CD4-positive, alpha-beta T cell treated with Interleukin-21 for 1 hour (primary cell): ENCODE data around the gene DRAM1.
"Not testable (repeated sequence)": the region's sequence is repeated elsewhere in the genome, so short reads cannot be mapped to it uniquely, and the experiment has no call there.

Experiments
- DNase-seq: peaks from one replicate; pipeline ENCODE4 v3.0.0-alpha.2; 2020

Gene DRAM1

DNA sequence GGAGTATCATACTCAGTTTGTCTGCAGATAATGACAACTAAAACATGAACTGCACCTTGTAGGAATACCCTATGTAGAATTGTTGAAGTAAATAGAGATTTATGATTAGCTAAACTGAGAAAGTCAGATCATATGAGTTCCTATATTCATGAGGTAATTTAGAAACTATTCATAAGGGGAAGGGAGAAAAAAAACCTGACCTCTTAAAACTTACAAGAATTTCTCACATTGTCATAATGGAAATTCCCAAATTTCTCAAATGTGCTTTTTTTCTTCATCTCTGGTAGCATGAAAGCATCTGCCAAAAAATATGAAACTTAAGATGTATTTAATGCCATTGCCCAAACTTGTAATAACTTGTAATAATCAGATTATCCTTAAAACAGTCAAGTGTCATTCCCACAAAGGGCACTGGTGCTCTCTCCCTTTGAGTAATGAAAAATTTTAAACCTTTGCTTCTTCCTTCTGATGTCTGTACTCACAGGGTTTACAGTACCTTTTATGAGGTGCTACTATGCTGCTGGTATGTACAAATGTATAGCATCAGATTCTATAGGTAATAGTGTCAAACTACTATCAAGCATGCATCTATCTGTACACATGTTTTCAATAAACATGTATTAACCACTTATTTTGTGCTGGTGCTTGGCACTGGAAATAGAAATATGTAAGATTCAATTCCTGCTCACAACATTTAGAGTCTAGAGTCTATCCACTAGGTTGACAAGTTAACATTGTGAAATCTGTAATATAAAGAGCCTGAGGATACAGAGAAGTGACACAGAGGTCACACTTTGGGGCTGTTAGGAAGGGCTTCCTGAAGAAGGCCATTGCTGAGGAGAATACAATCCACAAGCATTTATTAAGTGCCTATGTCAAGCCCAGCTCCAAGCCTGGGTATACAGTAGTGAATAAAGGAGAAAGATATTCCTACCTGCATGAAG lies 17.4 kb upstream of the DRAM1 start:
- DNase-seq = no peak

DNA sequence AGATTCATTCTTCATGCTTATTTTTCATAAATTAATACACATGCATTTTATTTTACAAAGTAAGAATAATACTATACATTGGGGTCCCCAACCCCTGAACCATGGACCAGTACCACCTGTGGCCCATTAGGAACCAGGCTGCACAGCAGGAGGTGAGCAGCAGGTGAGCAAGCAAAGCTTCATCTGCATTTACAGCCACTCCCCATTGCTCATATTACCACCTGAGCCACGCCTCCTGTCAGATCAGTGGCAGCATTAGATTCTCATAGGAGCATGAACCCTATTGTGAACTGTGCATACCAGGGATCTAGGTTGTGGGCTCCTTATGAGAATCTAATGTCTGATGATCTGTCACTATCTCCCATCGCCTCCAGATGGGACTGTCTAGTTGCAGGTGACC lies 15.7 kb upstream of the DRAM1 start:
- not testable (repeated sequence) for DNase-seq

DNA sequence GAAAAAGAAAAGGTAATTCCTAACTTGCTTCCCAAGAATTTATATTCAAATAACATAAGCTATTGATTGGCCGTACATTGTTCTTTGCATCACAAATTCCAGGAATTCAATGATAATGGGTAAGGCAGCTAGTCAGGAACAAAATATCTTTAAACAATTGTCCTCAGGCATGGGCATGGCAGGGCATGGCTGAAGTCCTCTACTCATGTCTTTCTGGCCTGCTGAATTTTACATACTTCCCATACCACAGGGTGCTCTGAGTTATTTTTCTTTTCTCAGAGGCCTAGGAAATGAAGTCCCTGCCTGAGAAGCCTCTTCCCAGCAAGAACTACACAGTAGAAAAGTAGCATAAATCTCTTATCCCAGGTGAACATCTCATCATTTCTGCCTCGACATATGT lies 15.1 kb upstream of the DRAM1 start:
- DNase-seq = no peak

DNA sequence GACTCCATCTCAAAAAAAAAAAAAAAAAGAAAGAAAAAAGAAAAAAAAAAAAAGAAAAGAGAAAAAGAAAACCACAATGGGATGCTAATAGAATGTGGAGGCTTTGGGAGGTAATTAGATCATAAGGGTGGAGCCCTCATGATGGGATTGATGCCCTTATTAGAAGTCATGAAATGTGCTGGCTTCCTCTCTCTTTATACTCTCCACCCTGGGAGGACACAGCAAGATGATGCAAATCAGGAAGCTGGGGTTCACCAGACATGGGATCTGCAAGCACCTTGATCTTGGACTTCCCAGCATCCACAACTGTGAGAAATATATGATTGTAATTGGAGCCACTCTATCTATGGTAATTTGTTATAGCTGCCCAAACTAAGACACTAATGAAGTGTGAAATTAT lies 13.4 kb upstream of the DRAM1 start:
- DNase-seq = no peak

DNA sequence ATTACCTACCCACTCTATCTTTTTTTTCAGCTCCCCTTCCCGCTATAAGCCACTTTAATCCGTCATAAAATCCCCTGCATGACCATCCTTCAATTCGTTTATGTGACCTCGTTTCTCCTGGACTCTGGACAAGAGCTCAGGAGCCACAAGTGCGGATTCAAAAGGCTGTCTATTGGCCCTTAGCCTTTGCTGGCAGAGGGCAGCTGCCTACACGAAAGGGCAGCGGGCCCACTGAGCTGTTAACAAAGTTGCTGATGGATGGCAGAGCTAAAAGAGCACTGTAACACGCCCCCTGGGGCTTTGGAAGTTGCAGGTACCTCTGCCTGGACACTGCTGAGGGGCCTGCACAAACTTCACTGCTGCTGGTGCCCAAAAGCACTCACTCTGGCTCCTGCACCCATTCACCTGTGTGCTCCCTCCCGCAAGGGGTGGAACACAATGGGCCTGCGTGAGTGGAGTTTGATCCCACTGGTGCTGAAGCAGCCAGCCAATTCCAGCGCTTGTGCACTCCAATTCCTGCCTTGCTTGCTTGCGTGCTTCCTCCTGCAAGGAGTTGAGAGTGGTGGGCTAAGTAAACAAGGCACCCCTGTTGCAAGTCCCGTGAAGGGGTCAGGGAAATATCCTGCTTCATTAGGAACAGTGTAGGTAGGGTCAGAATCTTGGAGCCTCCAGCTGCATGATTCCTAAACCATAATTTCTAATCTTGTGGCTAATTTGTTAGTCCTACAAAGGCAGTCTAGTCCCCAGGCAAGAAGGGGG lies 10.6 kb upstream of the DRAM1 start:
- DNase-seq = no peak

DNA sequence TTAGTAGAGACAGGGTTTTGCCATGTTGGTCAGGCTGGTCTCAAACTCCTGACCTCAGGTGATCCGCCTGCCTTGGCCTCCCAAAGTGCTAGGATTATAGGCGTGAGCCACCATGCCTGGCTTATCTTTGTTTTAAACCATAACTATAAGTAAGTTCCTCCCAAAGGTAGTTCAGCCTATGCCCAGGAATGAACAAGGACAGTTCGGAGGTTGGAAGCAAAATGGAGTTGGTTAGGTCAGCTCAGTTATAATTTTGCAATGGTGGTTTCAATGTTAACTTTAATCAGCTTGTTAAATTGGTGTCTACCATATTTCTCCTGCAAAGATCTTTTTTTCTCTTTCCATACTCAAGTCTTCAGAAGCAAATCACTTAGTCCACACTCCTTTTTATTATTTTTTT lies 9.8 kb upstream of the DRAM1 start:
- DNase-seq = not testable (repeated sequence)

DNA sequence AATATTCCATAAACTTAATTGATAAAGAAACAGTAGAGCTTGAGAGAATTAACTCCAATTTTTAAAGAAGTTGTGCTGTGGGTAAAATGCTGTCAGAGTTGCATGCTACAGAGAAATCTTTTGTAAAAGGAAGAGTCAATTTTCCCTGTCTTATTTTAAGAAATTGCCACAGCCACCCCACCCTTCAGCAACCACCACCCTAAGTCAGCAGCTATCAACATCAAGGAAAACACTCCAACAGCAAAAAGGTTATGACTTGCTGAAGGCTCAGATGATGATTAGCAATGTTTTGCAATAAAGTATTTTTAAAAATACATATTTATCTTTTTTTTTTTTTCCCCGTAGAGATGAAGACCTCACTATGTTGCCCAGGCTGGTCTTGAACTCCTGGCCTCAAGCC lies 6.5 kb upstream of the DRAM1 start:
- no peak for DNase-seq

DNA sequence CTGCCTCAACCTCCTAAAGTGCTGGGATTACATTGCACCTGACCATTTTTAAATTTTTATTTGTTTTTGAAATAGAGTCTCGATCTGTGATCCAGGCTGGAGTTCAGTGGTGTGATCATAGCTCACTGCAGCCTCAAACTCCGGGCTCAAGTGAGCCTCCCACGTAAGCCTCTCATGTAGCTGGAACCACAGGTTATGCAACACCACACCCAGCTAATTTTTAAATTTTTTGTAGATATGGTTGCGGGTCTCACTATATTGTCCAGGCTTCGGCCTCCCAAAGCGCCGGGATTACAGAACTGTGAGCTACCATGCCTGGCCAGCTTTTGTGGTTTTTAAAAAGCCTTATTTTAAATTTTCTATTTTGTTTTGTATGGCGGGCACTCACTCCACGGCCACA lies 2.2 kb upstream of the DRAM1 start:
- DNase-seq = no peak

DNA sequence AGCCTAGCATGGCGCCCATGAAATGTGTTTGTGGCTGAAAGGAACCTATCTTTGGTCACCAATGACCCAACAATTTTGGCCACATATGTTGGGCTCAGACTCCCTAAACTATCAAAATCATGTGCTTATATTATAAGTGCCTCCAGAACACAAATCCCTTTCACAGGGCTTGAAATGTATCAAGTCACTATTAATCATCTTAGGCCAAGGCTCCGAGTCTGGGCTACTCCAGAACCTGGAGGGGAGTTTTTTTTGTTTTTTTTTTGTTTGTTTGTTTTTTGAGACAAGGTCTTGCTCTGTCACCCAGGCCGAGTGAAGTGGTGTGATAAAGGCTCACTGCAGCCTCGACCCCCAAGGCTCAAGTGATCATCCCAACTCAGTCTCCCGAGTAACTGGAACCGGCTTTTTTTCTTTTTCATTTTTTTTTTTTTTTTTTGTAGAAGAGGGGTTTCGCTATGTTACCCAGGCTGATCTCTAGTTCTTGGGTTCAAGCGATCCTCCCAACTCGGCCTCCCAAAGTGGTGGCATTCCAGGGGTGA lies 989 bp upstream of the DRAM1 start:
- no peak for DNase-seq

DNA sequence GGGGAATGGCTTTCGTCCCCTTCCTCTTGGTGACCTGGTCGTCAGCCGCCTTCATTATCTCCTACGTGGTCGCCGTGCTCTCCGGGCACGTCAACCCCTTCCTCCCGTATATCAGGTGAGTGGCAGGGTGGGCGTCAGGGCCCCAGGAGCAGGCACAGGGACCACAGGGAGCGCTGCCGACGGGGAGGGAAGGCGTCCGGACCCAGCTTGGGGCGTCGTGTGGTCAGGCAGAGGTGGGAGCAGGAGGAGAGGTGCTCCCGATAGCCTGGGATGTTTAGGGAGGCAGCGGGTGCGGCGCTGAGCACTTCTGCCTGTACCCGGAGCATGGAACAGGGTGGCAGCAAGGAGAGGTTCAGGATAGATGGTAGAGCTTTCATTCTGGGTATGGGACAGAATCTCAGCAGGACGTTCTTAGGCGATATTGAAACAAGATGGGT lies 444 bp downstream of the DRAM1 start:
- no peak for DNase-seq

DNA sequence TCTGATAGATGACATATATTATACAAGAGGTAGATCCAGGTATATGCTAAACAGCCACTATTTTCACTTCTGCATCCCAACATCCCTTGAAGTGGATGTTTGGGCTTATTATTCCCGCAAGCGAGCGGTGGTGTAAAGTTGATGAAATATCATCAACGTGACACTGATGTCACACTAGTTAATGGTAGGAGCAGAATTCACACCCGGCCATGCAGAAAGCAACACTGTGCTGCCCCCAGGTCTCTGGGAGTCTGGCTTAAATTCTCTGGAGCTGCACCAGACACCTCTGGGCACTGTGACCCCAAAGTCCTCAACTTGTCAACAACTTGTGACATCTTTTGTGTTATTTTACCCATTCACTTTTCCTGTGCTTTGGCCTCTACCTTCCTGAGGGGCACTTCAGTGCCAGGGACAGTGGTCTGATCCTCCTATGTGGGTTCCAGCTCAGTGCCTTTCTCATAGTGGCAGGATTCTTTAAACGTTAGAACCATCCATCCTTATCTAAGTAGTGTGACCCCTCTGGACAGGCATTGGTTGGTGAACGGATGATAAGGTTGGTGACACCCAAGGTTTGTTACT lies 952 bp downstream of the DRAM1 start:
- DNase-seq = no peak

DNA sequence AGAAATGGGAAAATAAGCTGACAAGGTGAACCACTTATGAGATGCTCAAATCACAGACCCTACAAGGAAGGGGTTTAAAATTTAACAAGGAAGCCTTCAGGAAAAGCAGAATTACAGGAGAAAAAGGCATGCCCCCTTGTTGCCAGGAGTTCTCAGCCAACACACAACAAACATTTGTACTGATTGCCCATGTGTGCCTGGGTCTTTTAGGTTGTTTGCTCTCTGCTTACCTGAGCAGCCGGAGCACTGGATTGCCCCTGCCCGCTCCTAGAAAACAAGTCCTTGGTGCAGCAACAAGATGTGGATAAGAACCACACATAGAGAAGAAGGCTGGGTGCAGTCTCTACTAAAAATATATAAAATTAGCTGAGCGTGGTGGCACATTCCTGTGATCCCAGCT lies 3.4 kb downstream of the DRAM1 start:
- no peak for DNase-seq

DNA sequence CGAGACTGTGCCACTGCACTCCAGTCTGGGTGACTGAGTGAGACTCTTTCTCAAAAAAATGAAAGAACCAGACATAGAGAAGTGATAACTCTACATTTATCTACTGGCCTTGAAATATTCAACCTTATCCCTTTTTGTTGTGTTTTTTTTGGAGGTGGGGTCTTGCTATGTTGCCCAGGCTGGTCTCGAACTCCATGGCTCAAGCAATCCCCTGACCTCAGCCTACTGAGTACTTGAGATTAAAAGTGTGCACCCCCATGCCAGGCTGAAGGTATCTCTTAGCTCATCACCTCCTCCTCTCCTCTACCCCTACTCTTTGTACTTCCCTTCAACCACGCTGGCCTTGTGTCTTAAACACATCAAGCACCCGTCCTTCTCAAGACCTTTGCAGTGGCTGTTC lies 3.8 kb downstream of the DRAM1 start:
- no peak for DNase-seq

DNA sequence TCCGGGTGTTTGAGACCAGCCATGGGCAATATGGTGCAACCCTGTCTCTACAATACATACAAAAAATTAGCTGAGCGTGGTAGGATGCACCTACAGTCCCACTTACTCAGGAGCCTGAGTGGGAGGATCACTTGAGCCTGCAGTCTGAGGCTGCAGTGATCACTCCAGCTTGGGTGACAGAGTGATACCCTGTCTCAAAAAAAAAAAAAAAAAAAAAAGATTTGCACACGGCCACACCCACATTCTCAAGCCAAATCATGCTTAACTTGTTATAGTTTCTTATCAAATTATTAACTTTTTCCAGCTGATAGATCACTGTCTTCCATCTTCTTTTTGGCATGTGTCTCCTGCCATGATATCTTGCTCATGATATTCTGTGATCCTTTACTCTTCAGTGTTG lies 6.8 kb downstream of the DRAM1 start:
- no peak for DNase-seq

DNA sequence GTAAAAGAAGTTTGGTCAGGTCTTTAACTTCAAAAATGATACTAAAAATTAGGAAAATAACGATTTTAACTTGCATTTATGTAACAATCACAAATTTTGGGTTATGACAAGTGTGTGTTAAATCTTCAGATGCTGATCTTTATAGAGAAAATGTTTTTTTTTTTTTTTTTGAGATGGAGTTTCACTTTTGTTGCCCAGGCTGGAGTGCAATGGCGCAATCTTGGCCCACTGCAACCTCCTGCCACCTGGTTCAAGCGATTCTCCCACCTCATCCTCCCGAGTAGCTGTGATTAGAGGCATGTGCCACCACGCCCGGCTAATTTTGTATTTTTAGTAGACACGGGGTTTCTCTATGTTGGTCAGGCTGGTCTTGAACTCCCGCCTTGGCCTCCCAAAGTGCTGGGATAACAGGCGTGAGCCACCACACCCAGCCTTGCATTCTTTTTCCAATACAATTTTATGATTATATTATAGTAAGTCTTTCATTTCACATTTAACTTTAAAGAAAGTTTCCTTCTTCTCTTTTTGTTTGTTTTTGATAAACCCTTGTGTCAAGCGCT lies 7.5 kb downstream of the DRAM1 start:
- not testable (repeated sequence) for DNase-seq

DNA sequence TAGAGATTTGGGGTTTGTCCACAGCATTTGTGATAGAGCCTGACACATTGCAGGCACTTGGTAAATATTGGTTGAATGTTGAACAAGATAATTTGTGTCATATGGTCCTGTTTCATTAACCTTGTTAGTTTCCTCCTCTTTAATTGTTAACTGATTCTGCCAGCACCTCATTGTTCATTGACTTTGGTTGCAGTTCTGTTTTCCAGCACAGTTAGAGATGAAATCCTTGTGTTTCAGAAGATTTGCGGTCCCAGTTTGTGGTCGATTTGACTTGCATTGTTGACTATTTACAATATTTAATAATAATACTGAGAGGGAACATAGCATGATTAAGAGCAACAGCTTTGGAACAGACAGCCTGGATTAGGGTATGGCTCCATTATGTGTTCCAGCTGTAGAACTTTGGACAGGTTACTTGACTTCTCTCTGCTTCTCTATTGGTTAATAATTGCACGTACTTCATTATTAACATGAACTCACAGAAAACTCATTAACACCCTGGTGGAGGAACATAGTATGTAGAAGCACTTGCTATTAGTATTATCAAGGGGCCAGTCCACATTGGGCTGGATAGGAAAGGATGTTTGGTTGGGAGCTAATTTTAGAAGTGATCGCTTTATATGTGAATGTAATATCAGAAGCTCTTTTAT lies 8.7 kb downstream of the DRAM1 start:
- no peak for DNase-seq

DNA sequence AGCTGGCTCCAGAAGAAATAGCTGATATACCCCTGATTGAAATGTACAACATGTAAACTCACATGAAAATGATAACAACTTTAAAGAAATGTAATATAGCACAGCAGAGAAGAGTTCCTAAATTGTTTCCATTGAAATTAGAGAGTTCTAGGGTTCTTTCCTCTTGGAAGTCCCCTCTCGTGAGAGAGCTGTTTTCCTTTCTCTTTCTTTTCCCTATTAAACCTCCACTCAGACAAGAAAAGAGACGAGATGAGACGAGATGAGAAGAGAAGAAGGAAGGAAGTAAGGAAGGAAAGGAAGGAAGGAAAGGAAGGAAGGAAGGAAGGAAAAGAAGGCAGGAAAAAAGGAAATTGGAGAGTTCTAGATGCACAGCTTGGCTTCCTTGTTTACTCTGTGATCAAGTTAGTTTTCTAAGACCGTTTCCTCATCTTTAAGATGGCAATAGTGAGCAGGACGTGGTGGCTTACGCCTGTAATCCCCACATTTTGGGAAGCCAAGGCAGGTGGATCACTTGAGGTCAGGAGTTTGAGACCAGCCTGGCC lies 11.9 kb downstream of the DRAM1 start:
- no peak for DNase-seq

DNA sequence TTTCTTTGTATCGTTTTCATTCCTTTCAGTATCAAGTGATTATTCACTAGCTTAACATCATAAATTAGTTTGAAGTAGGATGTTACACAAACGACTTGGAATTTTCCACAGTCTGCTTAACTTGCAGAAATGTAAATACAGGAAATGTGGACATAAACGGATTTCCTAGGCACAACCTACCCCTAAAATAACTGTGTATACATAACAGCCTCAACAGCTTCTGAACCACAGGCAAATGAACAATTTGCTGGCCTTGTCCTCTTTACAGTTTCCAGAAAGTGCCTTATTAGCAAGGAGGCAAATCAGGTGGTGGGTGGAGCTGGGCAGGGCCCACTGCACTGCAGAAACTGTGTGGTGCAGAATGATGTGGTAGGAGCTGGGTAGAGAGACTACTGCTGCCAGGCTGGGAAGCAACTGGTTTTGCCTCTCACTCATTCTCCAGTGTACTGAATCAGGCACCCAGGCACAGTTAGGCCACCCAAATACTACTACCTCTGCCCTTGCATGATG lies 14.1 kb downstream of the DRAM1 start:
- DNase-seq = no peak

DNA sequence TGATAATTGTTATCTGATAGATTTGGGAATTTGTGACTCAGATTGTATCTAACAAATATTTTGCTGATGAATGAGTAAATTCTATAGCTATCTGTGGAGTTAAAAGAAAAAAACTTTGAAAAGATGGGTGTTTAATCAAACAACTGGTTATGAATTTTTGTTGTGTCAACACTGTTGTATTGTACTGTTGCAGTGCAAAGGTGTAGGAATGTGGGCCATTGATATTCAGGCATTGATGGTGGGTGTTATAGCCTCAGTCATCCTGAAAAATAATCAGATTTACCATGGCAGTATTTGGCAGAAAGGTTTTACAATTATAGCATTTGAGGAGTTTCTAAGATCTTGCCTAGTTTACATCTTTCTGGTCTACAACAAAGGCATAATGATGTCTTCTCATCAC lies 15.4 kb downstream of the DRAM1 start:
- DNase-seq = no peak

DNA sequence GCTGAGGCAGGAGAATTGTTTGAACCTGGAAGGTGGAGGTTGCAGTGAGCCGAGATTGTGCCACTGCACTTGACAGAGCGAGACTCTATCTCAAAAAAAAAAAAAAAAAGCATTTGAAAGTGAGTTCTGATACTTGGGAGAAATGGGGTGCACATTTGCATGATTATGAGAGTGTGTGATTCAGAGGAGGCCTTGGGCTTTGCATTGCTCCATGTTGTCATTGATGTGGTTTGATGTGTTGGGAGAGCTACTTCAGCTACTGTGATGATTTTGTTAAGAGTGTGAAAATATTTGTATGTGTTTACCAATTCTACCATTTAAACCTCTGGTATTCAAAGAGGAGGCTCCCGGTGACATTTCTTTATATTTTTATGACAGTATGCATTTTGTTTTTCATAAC lies 24.4 kb downstream of the DRAM1 start:
- no peak for DNase-seq

DNA sequence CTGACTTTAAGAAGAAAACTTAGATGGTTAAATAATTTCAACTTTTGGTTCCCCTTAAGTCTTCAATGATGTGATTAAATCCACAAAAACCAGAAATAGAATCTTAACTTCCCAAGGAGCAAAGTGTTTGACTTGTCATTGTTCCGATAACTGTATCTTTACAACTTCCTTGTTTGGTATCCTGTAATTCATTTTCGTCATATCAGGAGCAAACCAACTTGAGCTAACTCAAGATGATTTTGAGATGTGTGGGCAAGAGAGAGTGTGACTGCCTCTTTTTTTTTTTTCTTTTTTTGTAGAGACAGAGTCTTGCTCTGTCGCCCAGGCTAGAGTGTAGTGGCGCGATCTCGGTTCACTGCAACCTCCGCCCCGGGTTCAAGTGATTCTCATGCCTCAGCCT lies 25.3 kb downstream of the DRAM1 start:
- no peak for DNase-seq

DNA sequence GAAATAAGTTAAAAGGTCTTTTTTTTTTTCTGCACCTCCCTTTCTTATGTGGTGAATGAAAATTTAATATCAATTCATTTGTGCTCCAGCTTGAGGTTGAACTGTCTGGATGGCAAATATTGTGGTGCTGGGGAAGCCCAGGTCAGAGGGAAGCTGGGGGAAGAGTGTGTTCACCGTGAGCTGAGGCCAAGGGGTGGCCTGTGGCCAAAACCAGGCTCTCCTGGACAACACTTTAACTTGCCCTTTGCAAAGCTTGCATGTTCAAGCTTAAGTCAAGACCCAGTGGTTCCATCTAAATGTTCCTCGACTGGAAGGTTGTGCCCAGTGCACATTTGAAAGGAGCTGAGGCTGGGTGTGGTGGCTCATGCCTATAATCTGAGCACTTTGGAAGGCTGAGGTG lies 28.8 kb downstream of the DRAM1 start:
- no peak for DNase-seq
